ENCODE measurements around the gene SIX2. TPM values are rescaled to one million over a fixed set of nuclear protein-coding genes. Genes with fewer than 3 reads are reported as not detected.

SIX2 gene
- total RNA-seq, 6 donors from 2014 or later = 0.61 to 1.3 (median 1.2) TPM; not detected in 3

DNA sequence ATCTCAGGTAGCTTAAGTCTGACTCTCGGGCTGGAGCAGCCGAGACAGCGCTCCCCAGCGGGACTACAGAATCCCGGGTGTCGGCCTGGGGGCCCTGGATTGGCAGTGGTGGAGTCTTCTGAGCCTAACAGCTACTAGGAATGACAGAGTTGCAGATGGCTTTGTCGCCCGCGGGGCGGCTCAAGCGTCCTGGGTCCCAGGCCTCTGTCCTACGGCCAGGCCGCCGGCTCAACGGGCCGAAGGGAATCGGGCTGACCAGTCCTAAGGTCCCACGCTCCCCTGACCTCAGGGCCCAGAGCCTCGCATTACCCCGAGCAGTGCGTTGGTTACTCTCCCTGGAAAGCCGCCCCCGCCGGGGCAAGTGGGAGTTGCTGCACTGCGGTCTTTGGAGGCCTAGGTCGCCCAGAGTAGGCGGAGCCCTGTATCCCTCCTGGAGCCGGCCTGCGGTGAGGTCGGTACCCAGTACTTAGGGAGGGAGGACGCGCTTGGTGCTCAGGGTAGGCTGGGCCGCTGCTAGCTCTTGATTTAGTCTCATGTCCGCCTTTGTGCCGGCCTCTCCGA, 8.8 kb downstream of the SIX2 start:
- H3K9me3 ChIP-seq = no peaks in the 10 kb centered on the region
- ATAC-seq (ENCODE audit: low FRiP score in 2 of 2) (peak in 1 of 2 donors; percentile 11), DNase-seq (peak in 1 of 2 donors; percentile 71)
- H3K4me1 ChIP-seq = peaks cover 22 to 39% (median 29%) of the 10 kb centered on the region in 4 donors
- H3K27ac ChIP-seq = no peak overlapping the region
- WGBS, 2 donors = 17 to 31% methylated on average over 8 to 30 of the region's 36 CpGs
- TF ChIP-seq POLR2A (IDR thresholded peaks at IDR 0.05) (no peak), POLR2AphosphoS5 (IDR thresholded peaks at IDR 0.05) (no peak), EP300 (IDR thresholded peaks at IDR 0.05) (no peak)
- TF ChIP-seq, protein P1, sequence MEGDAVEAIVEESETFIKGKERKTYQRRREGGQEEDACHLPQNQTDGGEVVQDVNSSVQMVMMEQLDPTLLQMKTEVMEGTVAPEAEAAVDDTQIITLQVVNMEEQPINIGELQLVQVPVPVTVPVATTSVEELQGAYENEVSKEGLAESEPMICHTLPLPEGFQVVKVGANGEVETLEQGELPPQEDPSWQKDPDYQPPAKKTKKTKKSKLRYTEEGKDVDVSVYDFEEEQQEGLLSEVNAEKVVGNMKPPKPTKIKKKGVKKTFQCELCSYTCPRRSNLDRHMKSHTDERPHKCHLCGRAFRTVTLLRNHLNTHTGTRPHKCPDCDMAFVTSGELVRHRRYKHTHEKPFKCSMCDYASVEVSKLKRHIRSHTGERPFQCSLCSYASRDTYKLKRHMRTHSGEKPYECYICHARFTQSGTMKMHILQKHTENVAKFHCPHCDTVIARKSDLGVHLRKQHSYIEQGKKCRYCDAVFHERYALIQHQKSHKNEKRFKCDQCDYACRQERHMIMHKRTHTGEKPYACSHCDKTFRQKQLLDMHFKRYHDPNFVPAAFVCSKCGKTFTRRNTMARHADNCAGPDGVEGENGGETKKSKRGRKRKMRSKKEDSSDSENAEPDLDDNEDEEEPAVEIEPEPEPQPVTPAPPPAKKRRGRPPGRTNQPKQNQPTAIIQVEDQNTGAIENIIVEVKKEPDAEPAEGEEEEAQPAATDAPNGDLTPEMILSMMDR (IDR thresholded peaks at IDR 0.05) = no peak
- peaks cover 0 to 65% (median 34%) of the 10 kb centered on the region in 4 donors for H3K27me3 ChIP-seq
- no peaks in the 10 kb centered on the region for H3K36me3 ChIP-seq
- peak overlapping the region in 1 of 4 donors; percentile 33 for H3K4me3 ChIP-seq

DNA sequence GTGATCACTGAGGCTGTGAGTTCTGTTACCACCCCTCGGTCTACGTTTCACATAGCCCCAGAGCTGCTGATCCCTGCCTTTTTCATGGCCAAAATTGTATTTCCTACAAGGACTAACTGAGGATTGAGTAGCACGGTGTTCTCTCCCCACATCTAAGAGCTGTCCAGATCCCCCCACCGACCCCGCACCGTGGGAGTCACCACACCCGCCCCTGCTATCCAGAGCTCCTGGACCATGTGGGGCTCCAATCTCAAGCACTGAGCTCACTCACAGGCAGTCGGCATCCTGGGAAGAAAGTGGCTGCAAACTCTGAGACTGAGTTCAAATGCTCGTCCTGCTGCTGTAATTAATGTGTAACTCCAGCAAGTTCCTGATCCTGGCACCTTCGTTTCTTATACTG, 9.7 kb downstream of the SIX2 start:
- H3K36me3 ChIP-seq = no peaks in the 10 kb centered on the region
- H3K27me3 ChIP-seq = peaks cover 0 to 56% (median 29%) of the 10 kb centered on the region in 4 donors
- WGBS, 2 donors = 68 to 83% methylated on average over 8 to 10 of the region's 10 CpGs
- no peak overlapping the region for H3K4me3 ChIP-seq
- peak in 1 of 2 donors; percentile 34 for DNase-seq
- no peak overlapping the region for H3K27ac ChIP-seq
- ATAC-seq (ENCODE audit: low FRiP score in 2 of 2) = no peak
- no peaks in the 10 kb centered on the region for H3K9me3 ChIP-seq
- TF ChIP-seq EP300 (IDR thresholded peaks at IDR 0.05) (no peak), POLR2A (IDR thresholded peaks at IDR 0.05) (no peak), POLR2AphosphoS5 (IDR thresholded peaks at IDR 0.05) (no peak)
- TF ChIP-seq, protein P1 (IDR thresholded peaks at IDR 0.05) = no peak
- H3K4me1 ChIP-seq = peaks cover 18 to 31% (median 22%) of the 10 kb centered on the region in 4 donors

DNA sequence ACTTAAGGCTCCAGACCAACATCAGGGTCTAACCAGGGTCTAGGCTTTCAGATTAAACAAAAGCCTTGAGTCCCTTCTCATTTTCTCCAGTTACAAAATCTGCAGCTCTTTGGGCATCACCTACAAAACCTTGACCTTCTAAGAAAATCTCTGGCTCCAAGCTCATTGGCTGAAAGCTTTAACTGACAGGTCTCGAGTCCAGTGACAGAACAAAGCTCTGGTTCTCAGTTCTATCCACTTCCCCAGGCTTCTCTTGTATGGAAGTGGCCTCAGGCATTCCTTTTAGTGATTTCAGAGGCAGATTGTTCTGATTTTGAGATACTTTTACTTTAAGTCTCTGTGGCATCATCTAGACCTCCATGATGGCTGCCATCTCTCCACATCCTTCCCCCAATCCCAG, 11.3 kb downstream of the SIX2 start:
- DNase-seq (no peak), ATAC-seq (ENCODE audit: low FRiP score in 2 of 2) (no peak)
- no peak overlapping the region for H3K4me3 ChIP-seq
- WGBS, 2 donors = 84 to 85% methylated on average over 1 of the region's 1 CpG
- H3K9me3 ChIP-seq = no peaks in the 10 kb centered on the region
- H3K27ac ChIP-seq = no peak overlapping the region
- no peaks in the 10 kb centered on the region for H3K36me3 ChIP-seq
- H3K4me1 ChIP-seq = peaks cover 8 to 18% (median 12%) of the 10 kb centered on the region in 4 donors
- TF ChIP-seq EP300 (IDR thresholded peaks at IDR 0.05) (no peak), POLR2A (IDR thresholded peaks at IDR 0.05) (no peak), POLR2AphosphoS5 (IDR thresholded peaks at IDR 0.05) (no peak)
- TF ChIP-seq, protein P1 (IDR thresholded peaks at IDR 0.05) = no peak
- peaks cover 0 to 40% (median 20%) of the 10 kb centered on the region in 4 donors for H3K27me3 ChIP-seq

DNA sequence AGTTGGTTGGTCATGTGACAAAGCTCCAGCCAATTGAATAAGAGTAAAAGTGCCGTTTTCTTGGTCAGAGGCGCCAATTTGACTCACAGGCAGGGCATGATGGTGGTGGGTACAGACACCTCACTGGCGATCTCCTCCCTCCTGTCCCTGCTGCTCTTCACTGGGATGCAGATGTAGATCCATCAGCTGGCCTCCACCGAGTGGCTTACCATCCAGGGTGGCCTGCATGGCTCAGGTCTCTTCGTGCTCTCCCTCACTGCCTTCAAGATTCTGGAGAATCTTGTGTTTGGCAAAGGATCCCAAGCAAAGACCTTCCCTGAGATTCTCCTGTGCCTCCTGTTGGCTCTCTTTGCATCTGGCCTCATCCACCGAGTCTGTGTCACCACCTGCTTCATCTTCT, 12.9 kb downstream of the SIX2 start:
- Histone ChIP-seq H3K9me3 (no peaks in the 10 kb centered on the region), H3K27ac (no peak overlapping the region), H3K27me3 (peaks cover 0 to 24% (median 9%) of the 10 kb centered on the region in 4 donors), H3K36me3 (no peaks in the 10 kb centered on the region), H3K4me1 (peaks cover 6 to 12% (median 10%) of the 10 kb centered on the region in 4 donors), H3K4me3 (no peak overlapping the region)
- no peak for DNase-seq
- no peak for TF ChIP-seq POLR2A (IDR thresholded peaks at IDR 0.05)
- 74 to 84% methylated on average over 5 to 6 of the region's 6 CpGs for WGBS, 2 donors
- no peak for ATAC-seq (ENCODE audit: low FRiP score in 2 of 2)

DNA sequence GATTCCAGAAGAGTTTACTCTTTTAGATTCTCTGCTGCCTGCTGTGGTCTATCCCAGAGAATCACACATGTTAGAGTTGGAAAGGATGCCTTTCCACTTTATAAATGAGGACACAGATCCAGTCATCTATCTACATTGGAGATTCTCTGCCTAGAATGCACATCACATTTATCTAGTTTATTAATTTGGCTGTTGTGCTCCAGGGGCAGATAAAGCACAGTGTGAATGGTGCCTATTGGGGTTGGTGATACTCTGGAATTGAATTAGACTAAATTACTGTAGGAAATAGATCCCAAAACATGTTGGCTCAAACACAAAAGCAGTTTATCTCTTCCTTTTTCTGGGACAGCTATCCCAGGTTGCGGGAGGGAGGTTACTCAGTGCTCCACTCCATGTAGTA, 14.9 kb downstream of the SIX2 start:
- 87 to 90% methylated on average over 1 of the region's 1 CpG for WGBS, 2 donors
- Histone ChIP-seq H3K27me3 (peaks cover 0 to 4% (median 0%) of the 10 kb centered on the region in 4 donors), H3K9me3 (no peaks in the 10 kb centered on the region), H3K4me3 (no peak overlapping the region), H3K4me1 (no peaks in the 10 kb centered on the region), H3K36me3 (no peaks in the 10 kb centered on the region), H3K27ac (no peak overlapping the region)
- ATAC-seq (ENCODE audit: low FRiP score in 2 of 2) (no peak), DNase-seq (no peak)
- TF ChIP-seq POLR2AphosphoS5 (IDR thresholded peaks at IDR 0.05) (no peak), EP300 (IDR thresholded peaks at IDR 0.05) (no peak), POLR2A (IDR thresholded peaks at IDR 0.05) (no peak)
- TF ChIP-seq, protein P1 (IDR thresholded peaks at IDR 0.05) = no peak
